ENCODE data around the gene ALOX15B. TPM values are rescaled to one million over a fixed set of nuclear protein-coding genes. Genes with fewer than 3 reads are reported as not detected.

ALOX15B gene
- total RNA-seq, 1 donor from 2014 or later = not detected

DNA sequence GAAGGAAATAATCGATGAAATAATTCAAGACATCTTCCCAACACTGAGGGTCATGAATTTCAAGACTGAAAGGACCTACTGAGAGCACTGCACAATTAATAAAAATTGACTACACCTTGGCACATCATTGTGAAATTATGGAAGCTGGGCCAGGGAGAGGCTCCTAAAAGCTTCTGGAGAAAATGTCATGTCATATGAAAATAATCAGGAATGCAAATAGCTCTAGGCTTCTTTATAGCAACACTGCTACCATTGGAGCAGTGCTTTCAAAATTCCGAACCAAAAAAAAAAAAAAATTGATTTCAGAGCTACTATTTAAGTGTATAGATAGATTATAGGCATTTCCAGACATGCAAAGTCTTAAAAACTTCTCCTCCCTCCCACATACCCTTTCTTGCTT is 6.4 kb upstream of the ALOX15B start:
- no peak for DNase-seq (ENCODE audit: low spot score)

GRCh38 chr17:8039611-8040168 is 831 bp downstream of the ALOX15B start:
- DNase-seq (ENCODE audit: low spot score) = no peak

DNA sequence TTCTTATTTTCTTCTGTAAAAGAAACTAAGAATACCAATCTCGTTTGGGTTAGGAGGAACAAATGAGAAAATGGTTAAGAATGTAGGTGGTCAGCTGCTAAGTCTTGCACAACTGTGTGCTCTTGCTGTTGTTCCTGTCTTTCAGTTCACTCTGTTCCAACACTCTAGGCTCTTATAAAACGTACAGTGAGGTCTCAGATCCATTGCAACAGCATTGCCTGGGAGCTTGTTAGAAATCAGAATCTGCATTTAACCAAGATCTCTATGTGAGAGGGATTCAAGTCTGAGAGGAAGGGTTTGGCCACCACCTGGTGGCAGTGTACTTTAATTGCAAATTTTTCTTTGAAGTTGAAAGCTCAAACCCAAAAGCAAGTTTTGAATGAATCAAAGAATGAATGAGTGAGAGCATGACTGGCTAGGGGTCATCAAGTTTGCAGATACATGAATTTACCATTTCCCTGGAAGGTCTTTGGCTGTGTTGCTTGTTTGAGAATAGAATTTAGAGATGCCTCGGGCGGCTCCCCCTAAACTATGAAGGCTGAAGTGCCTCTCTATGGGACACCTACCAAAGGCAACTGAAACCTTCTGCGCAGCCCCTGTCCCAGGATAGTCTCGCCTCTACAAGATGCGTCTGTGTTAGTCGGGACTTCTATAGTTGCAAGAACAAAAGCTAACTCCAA is 2.5 kb downstream of the ALOX15B start:
- peak; percentile 82 for DNase-seq (ENCODE audit: low spot score)

GRCh38 chr17:8041979-8042378 is 3.1 kb downstream of the ALOX15B start:
- no peak for DNase-seq (ENCODE audit: low spot score)

DNA sequence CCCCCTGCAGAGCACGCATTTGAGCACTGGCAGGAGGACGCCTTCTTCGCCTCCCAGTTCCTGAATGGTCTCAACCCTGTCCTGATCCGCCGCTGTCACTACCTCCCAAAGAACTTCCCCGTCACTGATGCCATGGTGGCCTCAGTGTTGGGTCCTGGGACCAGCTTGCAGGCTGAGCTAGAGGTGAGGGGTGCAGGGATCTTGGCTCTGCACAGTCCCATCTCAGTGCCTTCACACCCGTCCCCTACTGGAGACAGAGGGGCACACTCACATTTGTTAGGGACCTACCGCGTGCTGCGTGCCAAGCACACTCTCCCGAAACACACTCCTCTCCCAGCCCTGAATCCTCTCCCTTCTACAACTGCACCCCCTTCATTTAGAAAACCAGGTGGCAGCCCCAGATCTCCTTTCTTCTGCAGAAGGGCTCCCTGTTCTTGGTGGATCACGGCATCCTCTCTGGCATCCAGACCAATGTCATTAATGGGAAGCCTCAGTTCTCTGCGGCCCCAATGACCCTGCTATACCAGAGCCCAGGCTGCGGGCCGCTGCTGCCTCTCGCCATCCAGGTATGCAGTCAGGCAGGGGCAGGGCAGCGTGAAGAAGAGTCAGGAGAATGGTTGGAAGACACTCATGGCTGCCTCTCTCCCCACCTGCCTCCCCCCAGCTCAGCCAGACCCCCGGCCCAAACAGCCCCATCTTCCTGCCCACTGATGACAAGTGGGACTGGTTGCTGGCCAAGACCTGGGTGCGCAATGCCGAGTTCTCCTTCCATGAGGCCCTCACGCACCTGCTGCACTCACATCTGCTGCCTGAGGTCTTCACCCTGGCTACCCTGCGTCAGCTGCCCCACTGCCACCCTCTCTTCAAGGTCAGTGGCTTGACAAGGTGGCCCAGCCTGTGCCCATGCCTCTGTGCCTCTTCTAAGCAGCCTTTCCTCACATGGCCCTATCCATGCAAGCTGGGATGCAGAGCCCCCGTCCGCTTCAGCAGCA is 6.3 kb downstream of the ALOX15B start:
- no peak for DNase-seq (ENCODE audit: low spot score)

GRCh38 chr17:8046306-8046928 is 7.6 kb downstream of the ALOX15B start:
- no peak for DNase-seq (ENCODE audit: low spot score)

DNA sequence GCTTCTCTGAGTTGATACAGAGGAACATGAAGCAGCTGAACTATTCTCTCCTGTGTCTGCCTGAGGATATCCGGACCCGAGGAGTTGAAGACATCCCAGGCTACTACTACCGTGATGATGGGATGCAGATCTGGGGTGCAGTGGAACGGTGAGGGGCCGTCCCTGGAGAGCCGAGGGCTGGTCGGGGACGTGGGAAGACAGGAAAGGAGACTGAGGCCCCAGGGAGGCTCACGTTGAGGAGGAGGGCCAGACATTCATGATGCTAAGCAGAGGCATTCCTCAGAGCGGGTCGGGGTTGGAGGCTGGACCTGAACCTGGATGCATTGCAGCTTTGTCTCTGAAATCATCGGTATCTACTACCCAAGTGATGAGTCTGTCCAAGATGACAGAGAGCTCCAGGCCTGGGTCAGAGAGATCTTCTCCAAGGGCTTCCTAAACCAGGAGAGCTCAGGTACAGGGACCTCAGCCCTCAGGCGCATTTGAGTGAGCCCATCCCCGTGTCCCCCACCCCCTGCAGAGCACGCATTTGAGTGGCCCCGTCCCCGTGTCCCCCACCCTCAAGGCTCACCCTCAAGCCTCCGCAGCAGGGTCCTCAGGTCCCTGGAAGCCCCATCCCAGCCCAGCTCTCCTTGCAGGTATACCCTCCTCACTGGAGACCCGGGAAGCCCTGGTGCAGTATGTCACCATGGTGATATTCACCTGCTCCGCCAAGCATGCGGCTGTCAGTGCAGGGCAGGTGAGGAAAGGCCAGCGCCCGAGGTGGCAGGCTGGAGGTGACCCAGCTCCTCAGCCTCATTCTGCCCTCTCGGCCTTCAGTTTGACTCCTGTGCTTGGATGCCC is 8.3 kb downstream of the ALOX15B start:
- DNase-seq (ENCODE audit: low spot score) = no peak

- no peak for DNase-seq (ENCODE audit: low spot score)
Measured at GRCh38 chr17:8047769-8048110, 8.9 kb downstream of the ALOX15B start.

DNA sequence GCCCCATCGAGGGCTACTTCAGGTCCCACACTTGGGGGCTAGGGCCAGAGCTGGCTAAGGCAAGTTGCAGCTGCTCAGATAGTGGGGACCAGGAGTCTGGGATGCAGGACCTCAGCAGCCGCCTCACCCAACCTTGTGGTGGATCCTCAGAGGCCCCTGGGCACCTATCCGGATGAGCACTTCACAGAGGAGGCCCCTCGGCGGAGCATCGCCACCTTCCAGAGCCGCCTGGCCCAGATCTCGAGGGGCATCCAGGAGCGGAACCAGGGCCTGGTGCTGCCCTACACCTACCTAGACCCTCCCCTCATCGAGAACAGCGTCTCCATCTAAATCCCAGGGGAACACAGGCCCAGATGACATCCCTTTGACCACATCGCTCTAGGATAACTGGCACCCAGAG is 9.4 kb downstream of the ALOX15B start:
- no peak for DNase-seq (ENCODE audit: low spot score)

- DNase-seq (ENCODE audit: low spot score) = no peak
Measured at GRCh38 chr17:8048736-8049135, 9.9 kb downstream of the ALOX15B start.

DNA sequence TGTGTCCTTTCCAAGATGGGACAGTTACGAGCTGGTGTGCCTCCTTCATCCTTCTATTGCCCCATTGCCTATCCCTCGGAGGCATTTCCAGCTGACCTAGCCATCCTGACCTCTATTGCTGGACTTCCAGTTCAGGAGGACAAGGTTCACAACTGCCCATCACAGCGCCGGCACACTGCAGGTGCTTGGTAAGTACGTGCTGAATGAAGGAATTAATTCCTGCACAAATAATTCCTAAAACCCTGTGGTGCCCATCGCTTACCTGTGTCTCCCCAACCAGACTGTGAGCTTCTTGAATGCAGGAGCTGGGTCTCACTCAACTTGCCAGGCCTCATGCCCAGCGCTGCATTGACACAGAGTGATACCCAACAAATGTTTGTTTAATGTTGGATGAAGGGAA is 13.0 kb downstream of the ALOX15B start:
- no peak for DNase-seq (ENCODE audit: low spot score)

- DNase-seq (ENCODE audit: low spot score) = no peak
Measured at GRCh38 chr17:8052256-8053252, 13.7 kb downstream of the ALOX15B start.

DNA sequence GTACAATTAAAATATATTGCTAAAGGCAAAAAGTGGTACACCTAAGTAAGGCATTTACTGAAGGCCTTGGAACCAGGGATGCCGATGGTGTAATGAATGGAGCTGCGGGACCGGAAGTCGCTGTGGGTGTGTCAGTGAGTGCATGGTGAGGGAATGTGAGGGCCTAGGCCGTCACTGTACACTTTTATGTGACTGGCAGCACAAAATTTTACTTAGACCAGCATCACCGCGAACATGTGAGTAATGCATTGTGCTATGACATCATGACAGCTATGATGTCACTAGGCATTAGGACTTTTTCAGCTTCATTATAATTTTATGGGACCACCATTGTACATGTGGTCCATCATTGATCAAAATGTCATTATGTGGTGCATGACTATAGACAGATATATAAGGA is 14.7 kb downstream of the ALOX15B start:
- no peak for DNase-seq (ENCODE audit: low spot score)

GRCh38 chr17:8055851-8056231 is 17.0 kb downstream of the ALOX15B start:
- DNase-seq (ENCODE audit: low spot score) = no peak

- peak; percentile 59 for DNase-seq (ENCODE audit: low spot score)
Measured at GRCh38 chr17:8056232-8056975, 17.5 kb downstream of the ALOX15B start.

- DNase-seq (ENCODE audit: low spot score) = no peak
Measured at GRCh38 chr17:8056976-8057625, 18.2 kb downstream of the ALOX15B start.

- DNase-seq (ENCODE audit: low spot score) = peak; percentile 78
Measured at GRCh38 chr17:8057691-8058114, 18.8 kb downstream of the ALOX15B start.

GRCh38 chr17:8059131-8059530 is 20.3 kb downstream of the ALOX15B start:
- DNase-seq (ENCODE audit: low spot score) = no peak

DNA sequence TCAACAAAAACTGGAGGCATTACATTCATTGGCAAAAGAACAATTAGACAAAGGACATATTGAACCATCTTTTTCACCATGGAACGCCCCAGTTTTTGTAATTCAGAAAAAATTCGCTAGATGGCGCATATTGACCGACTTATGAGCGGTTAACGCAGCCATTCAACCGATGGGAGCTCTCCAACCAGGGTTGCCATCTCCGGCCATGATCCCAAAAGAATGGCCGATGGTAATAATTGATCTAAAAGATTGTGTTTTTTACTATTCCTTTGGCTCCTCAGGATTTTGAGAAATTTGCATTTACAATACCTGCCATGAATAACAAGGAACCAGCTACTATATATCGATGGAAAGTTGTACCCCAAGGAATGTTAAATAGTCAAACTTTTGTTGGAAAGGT is 21.4 kb downstream of the ALOX15B start:
- DNase-seq (ENCODE audit: low spot score) = peak; percentile 78

All from umbilical cord (tissue), 2 donors.